Measurements from ENCODE around the gene TGFBR2.

DNA sequence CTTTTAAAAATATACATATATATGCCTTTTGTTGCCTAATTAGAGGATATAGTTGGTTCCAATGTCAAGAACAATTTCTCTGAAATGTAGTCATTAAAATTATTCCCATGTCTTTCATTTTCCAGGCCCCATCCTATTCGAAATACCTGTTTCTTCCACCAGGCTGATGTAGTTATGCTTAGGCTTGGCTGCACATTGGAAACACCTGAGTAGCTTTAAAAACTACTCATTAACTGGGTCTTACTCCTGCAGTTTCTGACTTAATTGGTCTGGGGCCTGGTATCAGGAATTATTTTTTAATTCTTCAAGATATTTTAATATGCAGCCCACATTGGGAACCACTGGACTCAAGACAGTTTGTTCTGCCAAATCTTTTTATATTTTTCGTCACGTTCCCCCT lies 53.7 kb downstream of the TGFBR2 start:
- TF ChIP-seq POLR2A (IDR thresholded peaks at IDR 0.05) = no peak
- TF ChIP-seq, protein P1, sequence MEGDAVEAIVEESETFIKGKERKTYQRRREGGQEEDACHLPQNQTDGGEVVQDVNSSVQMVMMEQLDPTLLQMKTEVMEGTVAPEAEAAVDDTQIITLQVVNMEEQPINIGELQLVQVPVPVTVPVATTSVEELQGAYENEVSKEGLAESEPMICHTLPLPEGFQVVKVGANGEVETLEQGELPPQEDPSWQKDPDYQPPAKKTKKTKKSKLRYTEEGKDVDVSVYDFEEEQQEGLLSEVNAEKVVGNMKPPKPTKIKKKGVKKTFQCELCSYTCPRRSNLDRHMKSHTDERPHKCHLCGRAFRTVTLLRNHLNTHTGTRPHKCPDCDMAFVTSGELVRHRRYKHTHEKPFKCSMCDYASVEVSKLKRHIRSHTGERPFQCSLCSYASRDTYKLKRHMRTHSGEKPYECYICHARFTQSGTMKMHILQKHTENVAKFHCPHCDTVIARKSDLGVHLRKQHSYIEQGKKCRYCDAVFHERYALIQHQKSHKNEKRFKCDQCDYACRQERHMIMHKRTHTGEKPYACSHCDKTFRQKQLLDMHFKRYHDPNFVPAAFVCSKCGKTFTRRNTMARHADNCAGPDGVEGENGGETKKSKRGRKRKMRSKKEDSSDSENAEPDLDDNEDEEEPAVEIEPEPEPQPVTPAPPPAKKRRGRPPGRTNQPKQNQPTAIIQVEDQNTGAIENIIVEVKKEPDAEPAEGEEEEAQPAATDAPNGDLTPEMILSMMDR (IDR thresholded peaks at IDR 0.05) = no peak

Data from uterus (tissue), 2 donors.